ENCODE results near the gene PHACTR4.
"Not testable (repeated sequence)": the region's sequence is repeated elsewhere in the genome, so short reads cannot be mapped to it uniquely, and the experiment has no call there.

PHACTR4 gene

DNA sequence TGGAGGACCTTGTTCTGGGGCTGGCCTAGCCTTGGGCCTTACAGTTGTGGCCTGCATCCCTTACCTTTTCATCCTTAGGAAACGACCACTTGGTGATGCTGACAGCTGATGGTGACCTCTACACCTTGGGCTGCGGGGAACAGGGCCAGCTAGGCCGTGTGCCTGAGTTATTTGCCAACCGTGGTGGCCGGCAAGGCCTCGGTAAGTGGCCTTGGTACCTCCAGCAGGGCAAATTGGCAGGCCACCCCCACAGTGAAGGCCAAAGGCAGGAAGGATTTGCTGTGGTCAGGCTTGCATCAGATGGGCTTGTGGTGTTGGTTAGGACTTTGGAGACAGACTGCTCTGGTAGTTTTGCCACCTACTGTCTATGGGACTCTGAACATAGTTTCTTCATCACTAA, 165.6 kb downstream of the PHACTR4 start:
- no peak for DNase-seq

DNA sequence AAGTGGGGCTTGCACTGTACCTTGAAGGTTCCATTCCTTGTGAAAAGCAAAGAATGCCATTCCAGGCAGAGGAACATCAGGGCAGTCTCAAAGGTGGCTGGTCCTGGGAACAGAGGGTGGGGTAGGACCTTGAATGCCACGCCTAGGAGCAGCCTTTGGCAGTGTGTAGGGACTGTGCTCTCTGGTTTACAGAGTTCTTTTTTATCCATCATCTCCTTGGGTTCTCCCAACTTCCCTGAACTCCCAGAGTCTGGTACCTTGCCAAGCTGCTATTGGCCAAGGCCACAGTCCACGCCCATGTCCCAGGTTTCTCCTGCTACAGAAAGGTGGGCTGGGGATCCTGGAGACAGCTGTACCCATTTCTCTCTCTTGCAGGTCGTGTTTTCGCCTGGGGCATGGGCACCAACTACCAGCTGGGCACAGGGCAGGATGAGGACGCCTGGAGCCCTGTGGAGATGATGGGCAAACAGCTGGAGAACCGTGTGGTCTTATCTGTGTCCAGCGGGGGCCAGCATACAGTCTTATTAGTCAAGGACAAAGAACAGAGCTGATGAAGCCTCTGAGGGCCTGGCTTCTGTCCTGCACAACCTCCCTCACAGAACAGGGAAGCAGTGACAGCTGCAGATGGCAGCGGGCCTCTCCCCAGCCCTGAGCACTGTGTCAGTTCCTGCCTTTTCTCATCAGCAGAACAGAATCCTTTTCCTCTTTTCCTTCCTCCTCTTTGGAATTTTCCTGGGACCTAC, 168.1 kb downstream of the PHACTR4 start:
- DNase-seq, result no peak

DNA sequence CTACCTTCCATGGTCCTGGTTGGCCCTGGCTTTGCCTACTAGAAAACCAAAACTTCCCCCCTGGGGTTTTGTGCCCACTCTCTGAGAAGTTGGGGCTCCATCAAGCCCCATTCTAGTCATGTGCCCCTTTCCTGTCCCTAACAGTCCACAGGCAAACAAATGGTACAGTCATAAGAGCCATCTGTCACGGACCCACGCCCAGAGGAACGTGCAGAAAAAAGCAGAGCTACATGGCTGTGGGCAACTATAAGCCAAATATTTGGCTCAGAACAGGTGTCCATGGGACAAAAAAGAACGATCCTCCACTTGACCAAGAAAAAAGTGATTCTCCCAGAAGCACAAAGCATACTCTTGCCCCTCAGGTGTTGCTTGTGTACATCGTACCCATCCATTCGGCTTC, 168.7 kb downstream of the PHACTR4 start:
- no peak for DNase-seq

DNA sequence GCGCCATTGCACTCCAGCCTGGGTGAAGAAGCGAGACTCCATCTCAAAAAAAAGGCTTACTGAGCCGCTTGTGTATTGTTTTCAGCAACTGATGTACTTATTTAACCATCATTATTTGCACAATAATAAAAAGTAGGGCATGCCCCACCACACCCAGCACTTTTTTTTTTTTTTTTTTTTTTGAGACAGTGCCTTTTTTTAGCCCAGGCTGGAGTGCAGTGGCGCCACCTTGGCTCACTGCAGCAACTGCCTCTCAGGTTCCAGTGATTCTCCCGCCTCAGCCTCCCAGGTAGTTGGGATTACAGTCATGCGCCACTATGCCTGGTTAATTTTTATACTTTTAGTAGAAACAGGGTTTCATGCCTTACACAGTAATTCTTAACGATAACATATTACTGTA, 171.1 kb downstream of the PHACTR4 start:
- DNase-seq, result no peak

DNA sequence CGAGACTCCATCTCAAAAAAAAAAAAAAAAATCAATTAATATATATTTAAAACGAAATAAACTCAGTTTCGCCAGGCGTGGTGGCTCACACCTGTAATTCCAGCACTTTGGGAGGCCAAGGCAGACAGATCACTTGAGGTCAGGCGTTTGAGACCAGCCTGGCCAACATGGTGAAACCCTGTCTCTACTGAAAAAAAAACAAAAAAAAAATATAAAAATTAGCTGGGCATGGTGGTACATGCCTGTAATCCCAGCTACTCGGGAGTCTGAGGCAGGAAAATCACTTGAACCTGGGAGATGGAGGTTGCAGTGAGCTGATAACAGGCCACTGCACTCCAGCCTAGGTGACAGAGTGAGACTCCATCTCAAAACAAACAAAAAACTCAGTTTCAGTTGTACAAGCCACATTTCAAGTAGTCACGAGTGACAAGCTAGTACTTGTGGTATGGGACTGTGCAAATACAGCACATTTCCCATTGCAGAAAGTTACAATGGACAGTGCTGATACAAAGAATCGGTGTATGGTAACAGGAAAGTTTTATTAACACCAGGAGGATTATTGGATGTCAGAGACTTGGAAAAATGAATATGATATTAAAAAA, 172.0 kb downstream of the PHACTR4 start:
- not testable (repeated sequence) for DNase-seq

DNA sequence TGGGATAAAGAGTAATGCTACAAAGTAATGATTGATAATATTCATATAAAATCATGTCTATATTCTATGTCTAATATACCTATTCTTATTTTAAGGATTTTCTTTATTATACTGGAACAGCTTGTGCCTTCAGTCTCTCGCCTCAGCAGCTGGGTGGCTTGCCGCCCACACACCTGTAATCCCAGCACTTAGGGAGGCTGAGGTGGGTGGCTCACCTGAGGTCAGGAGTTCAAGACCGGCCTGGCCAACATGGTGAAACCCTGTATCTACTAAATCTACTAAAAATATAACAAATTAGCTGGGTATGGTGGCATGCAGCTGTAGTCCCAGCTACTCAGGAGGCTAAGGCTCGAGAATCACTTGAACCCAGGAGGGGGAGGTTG, 175.7 kb downstream of the PHACTR4 start:
- no peak for DNase-seq

DNA sequence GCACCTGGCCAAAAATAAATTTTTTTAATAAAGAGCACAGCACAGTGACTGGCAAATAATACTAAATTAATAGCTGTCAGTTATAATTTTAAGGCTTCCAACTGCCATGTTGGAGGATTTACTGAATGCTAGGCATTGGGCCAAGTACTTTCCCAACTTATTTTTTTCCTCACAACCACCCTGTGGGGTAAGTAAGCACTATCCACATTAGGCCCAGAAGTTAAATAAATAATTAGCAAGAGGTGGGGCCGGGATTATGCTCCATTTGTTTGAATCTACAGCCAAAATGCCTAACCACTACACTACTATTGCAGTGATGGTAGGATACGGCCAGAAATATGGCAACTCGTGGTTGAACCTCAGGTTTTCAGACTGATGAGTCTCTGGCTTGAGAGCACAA, 178.8 kb downstream of the PHACTR4 start:
- DNase-seq, result no peak
